CD14-positive monocyte (primary cell): ENCODE data around the gene SLIRP. TPM values are rescaled to one million over a fixed set of nuclear protein-coding genes. Genes with fewer than 3 reads are reported as not detected.

ENCODE experiments used
- DNase-seq, 3 donors: peaks; one replicate each; pipeline ENCODE4 v3.0.0-alpha.2; 2011 to 2022
- H2AFZ ChIP-seq: 2 replicates; pipeline ENCODE4 v1.6.0; 2012; ENCODE audit warnings: mild to moderate bottlenecking, low read depth, low read length, inconsistent platforms; ENCODE audit not compliant: insufficient read depth, poor library complexity, severe bottlenecking
- H3K27ac ChIP-seq, 2 donors: 1 replicate in 1 of 2; 2 replicates in 1 of 2; pipeline ENCODE4 v1.5.1; 2012 to 2013; ENCODE audit warnings: low read length in 2 of 2, control low read depth in 1 of 2, inconsistent platforms in 1 of 2, low read depth in 1 of 2, mild to moderate bottlenecking in 1 of 2
- H3K27me3 ChIP-seq, 2 donors: one replicate each; pipeline versions ENCODE4 v1.6.0 to v1.6.1; 2011 to 2013; ENCODE audit warnings: low read length in 2 of 2; ENCODE audit not compliant: control insufficient read depth in 2 of 2, insufficient read depth in 2 of 2
- H3K36me3 ChIP-seq, 2 donors: replicated peaks in 1 of 2; 1 replicate in 1 of 2; 2 replicates in 1 of 2; pipeline versions ENCODE4 v1.5.1 to v1.6.1; 2012 to 2013; ENCODE audit warnings: low read length in 2 of 2, control low read depth in 1 of 2, inconsistent platforms in 1 of 2, mild to moderate bottlenecking in 1 of 2; ENCODE audit not compliant: insufficient read depth in 2 of 2, control insufficient read depth in 1 of 2
- H3K4me1 ChIP-seq, 2 donors: 1 replicate in 1 of 2; 2 replicates in 1 of 2; pipeline versions ENCODE4 v1.5.1 to v1.6.1; 2012 to 2013; ENCODE audit warnings: low read length in 2 of 2, control low read depth in 1 of 2, inconsistent platforms in 1 of 2, mild to moderate bottlenecking in 1 of 2, moderate library complexity in 1 of 2; ENCODE audit not compliant: insufficient read depth in 2 of 2, control insufficient read depth in 1 of 2
- H3K4me2 ChIP-seq: replicated peaks from 2 replicates; pipeline ENCODE3; 2012; ENCODE audit warnings: low read length, moderate library complexity, mild to moderate bottlenecking; ENCODE audit not compliant: poor library complexity, severe bottlenecking; ENCODE audit errors: extremely low read depth
- H3K4me3 ChIP-seq, 3 experiments: fragments of 200-600 bp in 1 of 3; sonication (generic) in 1 of 3; replicated peaks in 1 of 3; 1 replicate in 2 of 3; 2 replicates in 1 of 3; pipeline ENCODE4 v1.5.1; 2011 to 2013; ENCODE audit warnings: low read length in 3 of 3, mild to moderate bottlenecking in 3 of 3, control low read depth in 2 of 3, low read depth in 2 of 3, inconsistent platforms in 1 of 3, moderate library complexity in 1 of 3
- H3K79me2 ChIP-seq: 2 replicates; pipeline ENCODE4 v1.6.0; 2012; ENCODE audit warnings: mild to moderate bottlenecking, control low read depth, inconsistent platforms, low read length, moderate library complexity; ENCODE audit not compliant: insufficient read depth
- H3K9ac ChIP-seq: 2 replicates; pipeline ENCODE4 v1.6.0; 2017; ENCODE audit warnings: low read length, mild to moderate bottlenecking; ENCODE audit not compliant: insufficient read depth, poor library complexity, severe bottlenecking
- H3K9me3 ChIP-seq, 2 donors: replicated peaks in 1 of 2; 1 replicate in 1 of 2; 2 replicates in 1 of 2; pipeline versions ENCODE4 v1.5.1 to v1.6.1; 2012 to 2013; ENCODE audit warnings: low read length in 2 of 2, control low read depth in 1 of 2; ENCODE audit not compliant: control insufficient read depth in 1 of 2, insufficient read depth in 1 of 2
- H4K20me1 ChIP-seq: 2 replicates; pipeline ENCODE4 v1.6.0; 2012; ENCODE audit warnings: mild to moderate bottlenecking, low read length, control low read depth, moderate library complexity; ENCODE audit not compliant: insufficient read depth
- H3K27ac Mint-ChIP-seq, 7 donors: one replicate each; pipeline ENCODE4 v1.8.0; 2020; ENCODE audit warnings: mild to moderate bottlenecking in 7 of 7, mixed read lengths in 7 of 7, moderate library complexity in 6 of 7, inconsistent platforms in 2 of 7
- H3K27me3 Mint-ChIP-seq, 3 donors: one replicate each; pipeline ENCODE4 v1.8.0; 2021 to 2022; ENCODE audit warnings: low read depth in 3 of 3, mild to moderate bottlenecking in 3 of 3, mixed read lengths in 3 of 3, moderate library complexity in 3 of 3, inconsistent platforms in 1 of 3
- H3K36me3 Mint-ChIP-seq, 2 donors: one replicate each; pipeline ENCODE4 v1.8.0; 2020; ENCODE audit warnings: mixed read lengths in 2 of 2, inconsistent platforms in 1 of 2, mild to moderate bottlenecking in 1 of 2
- H3K4me1 Mint-ChIP-seq: one replicate; pipeline ENCODE4 v1.8.0; 2020; ENCODE audit warnings: mild to moderate bottlenecking, mixed read lengths
- H3K4me3 Mint-ChIP-seq, 2 donors: one replicate each; pipeline ENCODE4 v1.8.0; 2020; ENCODE audit warnings: mild to moderate bottlenecking in 2 of 2, mixed read lengths in 2 of 2, moderate library complexity in 1 of 2
- H3K9me3 Mint-ChIP-seq, 7 donors: one replicate each; pipeline ENCODE4 v1.8.0; 2020 to 2022; ENCODE audit warnings: mixed read lengths in 7 of 7, mild to moderate bottlenecking in 6 of 7, moderate library complexity in 6 of 7, inconsistent platforms in 2 of 7
- WGBS: methylation state at CpG from one replicate; pipeline ENCODE4 v1.1.5; 2013; ENCODE audit warnings: missing lambda C conversion rate; ENCODE audit not compliant: insufficient coverage; 5-methylcytosine and 5-hydroxymethylcytosine counted together
- intact Hi-C, 2 donors: fragments of 100-400 bp; cut with micrococcal nuclease; formaldehyde crosslinking; loops; one replicate each; pipeline versions ENCODE4 v1.15.0 to v1.15.1; 2023
- polyA plus RNA-seq, 3 donors: library from polyadenylated mRNA; depleted of rRNA in 1 of 3; unstranded in 2 of 3; stranded (reverse) in 1 of 3; fragments of 300-500 nt in 2 of 3; fragments of >200 nt in 1 of 3; fragmentation: Illumina TruSeq in 2 of 3; gene quantifications; 1 replicate in 2 of 3; 2 replicates in 1 of 3; pipeline ENCODE4 v1.2.3, GENCODE V29; 2012 to 2021
- TF ChIP-seq, protein P1 (sequence below): fragments of 200-600 bp; IDR thresholded peaks from one replicate; pipeline ENCODE4 v1.8.0; 2022; ENCODE audit warnings: antibody characterized with exemption, mild to moderate bottlenecking

Gene SLIRP
- polyA plus RNA-seq, 3 donors = 89.3 to 402 (median 323) TPM

DNA sequence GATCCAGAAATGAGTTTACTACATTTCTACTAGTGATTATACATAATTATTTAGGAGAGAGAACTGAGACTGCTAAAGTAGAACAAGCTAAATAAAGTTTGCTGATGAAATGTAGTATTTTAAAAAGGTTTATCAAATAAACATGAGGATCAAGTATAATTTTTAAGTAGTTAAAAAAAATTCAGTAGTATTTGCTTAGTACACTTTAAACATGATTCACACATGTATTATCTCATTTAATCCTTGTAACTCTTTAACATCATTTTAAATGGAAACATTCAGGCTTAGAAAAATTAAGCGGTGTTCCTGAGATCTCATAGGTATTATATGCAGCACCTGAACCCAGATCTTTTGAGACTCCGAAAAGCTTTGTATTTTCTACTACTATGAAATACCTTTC lies 44.4 kb downstream of the SLIRP start:
- TF ChIP-seq, protein P1, sequence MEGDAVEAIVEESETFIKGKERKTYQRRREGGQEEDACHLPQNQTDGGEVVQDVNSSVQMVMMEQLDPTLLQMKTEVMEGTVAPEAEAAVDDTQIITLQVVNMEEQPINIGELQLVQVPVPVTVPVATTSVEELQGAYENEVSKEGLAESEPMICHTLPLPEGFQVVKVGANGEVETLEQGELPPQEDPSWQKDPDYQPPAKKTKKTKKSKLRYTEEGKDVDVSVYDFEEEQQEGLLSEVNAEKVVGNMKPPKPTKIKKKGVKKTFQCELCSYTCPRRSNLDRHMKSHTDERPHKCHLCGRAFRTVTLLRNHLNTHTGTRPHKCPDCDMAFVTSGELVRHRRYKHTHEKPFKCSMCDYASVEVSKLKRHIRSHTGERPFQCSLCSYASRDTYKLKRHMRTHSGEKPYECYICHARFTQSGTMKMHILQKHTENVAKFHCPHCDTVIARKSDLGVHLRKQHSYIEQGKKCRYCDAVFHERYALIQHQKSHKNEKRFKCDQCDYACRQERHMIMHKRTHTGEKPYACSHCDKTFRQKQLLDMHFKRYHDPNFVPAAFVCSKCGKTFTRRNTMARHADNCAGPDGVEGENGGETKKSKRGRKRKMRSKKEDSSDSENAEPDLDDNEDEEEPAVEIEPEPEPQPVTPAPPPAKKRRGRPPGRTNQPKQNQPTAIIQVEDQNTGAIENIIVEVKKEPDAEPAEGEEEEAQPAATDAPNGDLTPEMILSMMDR = no peak
- Mint-ChIP-seq H3K9me3 (no peaks in the 10 kb centered on the region), H3K27me3 (peaks cover 0 to 3% (median 0%) of the 10 kb centered on the region in 3 donors), H3K4me3 (no peak overlapping the region), H3K4me1 (peaks cover 4% of the 10 kb centered on the region), H3K36me3 (peaks cover 56 to 87% of the 10 kb centered on the region in 2 donors), H3K27ac (no peak overlapping the region)
- Histone ChIP-seq H3K4me3 (no peak overlapping the region), H3K27me3 (no peaks in the 10 kb centered on the region), H3K36me3 (peaks cover 61 to 91% of the 10 kb centered on the region in 2 donors), H3K9ac (no peak overlapping the region), H3K27ac (no peak overlapping the region), H2AFZ (no peak overlapping the region), H3K79me2 (peaks cover 73% of the 10 kb centered on the region), H4K20me1 (peaks cover 78% of the 10 kb centered on the region), H3K4me2 (no peak overlapping the region), H3K4me1 (no peaks in the 10 kb centered on the region), H3K9me3 (no peaks in the 10 kb centered on the region)
- no CpG with 5 or more reads among the region's 2 CpGs for WGBS
- DNase-seq = no peak
- intact Hi-C loops = no loop called here

DNA sequence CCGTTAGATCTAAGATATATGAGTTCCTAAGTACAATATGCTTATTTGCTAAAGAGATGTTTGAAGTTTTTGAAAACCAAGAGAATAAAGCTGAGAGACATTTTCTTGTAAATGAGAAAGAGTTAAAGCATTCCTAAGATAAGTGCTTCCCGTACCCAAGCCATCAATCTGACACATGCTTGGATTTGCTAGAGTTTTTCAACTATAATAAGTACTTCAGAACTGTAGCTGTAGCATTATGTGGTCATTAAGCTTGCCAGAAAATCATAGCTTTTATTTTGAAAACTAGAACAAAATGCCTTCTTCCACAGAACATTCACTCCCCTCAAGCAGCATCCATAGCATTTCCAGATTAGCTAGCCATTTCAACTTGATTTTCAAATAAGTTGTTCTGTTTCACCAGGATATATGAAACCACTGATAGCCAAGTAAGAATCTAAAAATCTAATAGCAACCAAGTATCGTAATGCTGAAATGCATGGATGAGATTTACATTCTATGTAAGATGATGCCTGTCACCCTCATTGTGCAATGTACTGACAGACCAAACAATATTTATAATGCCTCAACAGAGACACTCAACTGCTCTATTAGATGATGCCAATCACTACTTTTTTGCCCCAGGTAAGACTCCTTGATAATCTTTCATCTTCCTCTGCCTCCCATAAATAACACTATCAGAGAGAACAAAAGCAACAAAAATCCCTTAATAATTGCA lies 45.1 kb downstream of the SLIRP start:
- peaks cover 0 to 3% (median 0%) of the 10 kb centered on the region in 3 donors for H3K27me3 Mint-ChIP-seq
- no peak for DNase-seq
- Histone ChIP-seq H3K4me1 (no peaks in the 10 kb centered on the region), H3K4me3 (no peak overlapping the region), H3K4me2 (no peak overlapping the region), H3K79me2 (peaks cover 80% of the 10 kb centered on the region), H3K27ac (no peak overlapping the region), H3K27me3 (no peaks in the 10 kb centered on the region), H3K36me3 (peaks cover 59 to 93% of the 10 kb centered on the region in 2 donors), H3K9ac (no peak overlapping the region), H3K9me3 (no peaks in the 10 kb centered on the region), H4K20me1 (peaks cover 85% of the 10 kb centered on the region), H2AFZ (no peak overlapping the region)
- H3K27ac Mint-ChIP-seq = peak overlapping the region in 1 of 7 donors; percentile 9
- H3K4me3 Mint-ChIP-seq = no peak overlapping the region
- WGBS = no CpG with 5 or more reads among the region's 3 CpGs
- intact Hi-C loops = no loop called here
- H3K36me3 Mint-ChIP-seq = peaks cover 58 to 85% of the 10 kb centered on the region in 2 donors
- H3K4me1 Mint-ChIP-seq = peaks cover 10% of the 10 kb centered on the region
- TF ChIP-seq, protein P1 = no peak
- no peaks in the 10 kb centered on the region for H3K9me3 Mint-ChIP-seq
